Fibroblast of gingiva (primary cell): ENCODE data around the gene AXIN1.
"Not testable (repeated sequence)": the region's sequence is repeated elsewhere in the genome, so short reads cannot be mapped to it uniquely, and the experiment has no call there.

ENCODE experiments used
- DNase-seq: peaks from one replicate; pipeline ENCODE4 v3.0.0-alpha.2; 2011; ENCODE audit warnings: low read depth

AXIN1 gene, protein sequence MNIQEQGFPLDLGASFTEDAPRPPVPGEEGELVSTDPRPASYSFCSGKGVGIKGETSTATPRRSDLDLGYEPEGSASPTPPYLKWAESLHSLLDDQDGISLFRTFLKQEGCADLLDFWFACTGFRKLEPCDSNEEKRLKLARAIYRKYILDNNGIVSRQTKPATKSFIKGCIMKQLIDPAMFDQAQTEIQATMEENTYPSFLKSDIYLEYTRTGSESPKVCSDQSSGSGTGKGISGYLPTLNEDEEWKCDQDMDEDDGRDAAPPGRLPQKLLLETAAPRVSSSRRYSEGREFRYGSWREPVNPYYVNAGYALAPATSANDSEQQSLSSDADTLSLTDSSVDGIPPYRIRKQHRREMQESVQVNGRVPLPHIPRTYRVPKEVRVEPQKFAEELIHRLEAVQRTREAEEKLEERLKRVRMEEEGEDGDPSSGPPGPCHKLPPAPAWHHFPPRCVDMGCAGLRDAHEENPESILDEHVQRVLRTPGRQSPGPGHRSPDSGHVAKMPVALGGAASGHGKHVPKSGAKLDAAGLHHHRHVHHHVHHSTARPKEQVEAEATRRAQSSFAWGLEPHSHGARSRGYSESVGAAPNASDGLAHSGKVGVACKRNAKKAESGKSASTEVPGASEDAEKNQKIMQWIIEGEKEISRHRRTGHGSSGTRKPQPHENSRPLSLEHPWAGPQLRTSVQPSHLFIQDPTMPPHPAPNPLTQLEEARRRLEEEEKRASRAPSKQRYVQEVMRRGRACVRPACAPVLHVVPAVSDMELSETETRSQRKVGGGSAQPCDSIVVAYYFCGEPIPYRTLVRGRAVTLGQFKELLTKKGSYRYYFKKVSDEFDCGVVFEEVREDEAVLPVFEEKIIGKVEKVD

DNA sequence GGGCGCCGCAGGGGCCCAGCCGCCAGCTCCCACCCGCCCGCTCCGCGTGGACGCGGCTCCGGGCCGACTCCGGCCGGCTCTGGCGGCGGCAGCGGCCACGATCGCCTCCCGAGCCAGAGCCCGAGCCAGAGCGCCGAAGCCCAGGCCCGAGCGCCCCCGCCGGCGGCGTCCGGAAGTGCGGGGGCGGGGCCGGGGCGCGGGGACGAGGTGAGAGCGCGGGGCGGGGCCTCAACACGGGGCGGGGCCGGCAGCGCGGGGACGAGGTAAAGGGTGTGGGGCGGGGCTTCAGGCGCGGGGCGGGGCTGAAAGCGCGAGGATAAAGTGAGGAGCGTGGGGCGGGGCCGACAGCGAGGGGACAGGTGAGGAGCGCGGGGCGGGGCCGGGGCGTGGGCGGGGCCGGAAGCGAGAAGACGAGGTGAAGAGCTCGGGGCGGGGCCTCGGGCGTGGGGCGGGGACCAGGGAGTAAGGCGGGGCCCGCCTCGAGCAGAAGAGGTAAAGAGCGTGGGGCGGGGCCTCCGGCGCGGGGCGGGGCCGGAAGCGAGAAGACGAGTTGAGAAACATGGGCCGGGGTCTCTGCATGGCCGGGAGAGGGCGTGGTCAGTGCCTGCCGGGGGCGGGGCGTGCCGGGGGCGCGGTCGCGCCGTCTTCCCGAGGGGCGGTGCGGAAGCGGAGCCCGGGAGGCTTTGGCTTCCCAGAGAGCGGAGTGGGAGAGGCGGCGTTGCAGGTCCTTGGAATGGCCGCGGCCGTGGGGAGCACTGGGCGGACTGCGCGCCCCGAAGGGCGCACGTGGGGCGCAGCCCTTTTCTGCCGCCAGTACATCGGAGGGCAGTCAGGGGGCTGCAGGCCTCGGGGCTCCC lies at the start of gene AXIN1:
Gene AXIN1, minus strand, starts transcription at position 177 of the 857 bp plus-strand sequence. CDS start 5,698 bp downstream, outside the sequence.
- peak; percentile 87 for DNase-seq

DNA sequence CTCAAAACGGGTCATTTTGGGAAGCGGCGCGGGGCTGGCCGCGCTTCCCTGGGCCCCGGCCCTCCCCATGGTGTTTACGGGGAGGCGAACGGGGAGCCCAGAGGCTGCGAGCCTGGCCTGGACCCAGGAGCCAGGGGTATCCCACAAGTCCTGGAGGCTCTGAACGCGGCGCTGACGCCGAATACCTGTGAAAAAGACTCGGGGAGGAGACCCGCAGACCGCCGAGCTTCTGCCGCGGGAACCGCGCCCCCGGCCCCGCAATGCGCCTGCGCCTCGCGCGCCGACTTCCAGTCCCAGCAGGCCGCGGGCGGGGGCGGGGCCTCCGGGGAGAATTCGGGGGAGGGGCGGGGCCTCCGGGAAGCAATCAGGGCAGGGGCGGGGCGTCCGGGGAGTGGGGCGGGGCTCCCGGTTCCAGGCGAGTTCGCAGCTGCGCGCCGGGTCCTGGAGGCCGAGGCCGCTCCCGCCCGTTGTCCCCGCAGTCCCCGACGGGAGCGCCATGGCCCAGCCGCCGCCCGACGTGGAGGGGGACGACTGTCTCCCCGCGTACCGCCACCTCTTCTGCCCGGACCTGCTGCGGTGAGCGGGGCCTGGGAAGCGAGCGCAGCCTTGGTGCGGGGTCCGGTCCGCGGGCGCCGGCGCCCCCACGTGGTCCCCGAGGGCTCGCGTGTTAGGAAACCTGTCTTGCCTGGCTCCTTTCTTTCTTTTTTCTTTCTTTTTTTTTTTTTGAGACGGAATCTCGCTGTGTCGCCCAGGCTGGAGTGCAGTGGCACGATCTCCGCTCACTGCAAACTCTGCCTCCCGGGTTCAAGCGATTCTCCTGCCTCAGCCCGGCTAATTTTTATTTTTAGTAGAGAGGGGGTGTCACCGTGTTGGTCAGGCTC lies 49.2 kb upstream of the AXIN1 start, which contains the start of gene DECR2:
Gene DECR2, plus strand, starts transcription at position 418 of the 881 bp plus-strand sequence. Its CDS starts 79 bp downstream, at position 497.
- peak; percentile 84 for DNase-seq

DNA sequence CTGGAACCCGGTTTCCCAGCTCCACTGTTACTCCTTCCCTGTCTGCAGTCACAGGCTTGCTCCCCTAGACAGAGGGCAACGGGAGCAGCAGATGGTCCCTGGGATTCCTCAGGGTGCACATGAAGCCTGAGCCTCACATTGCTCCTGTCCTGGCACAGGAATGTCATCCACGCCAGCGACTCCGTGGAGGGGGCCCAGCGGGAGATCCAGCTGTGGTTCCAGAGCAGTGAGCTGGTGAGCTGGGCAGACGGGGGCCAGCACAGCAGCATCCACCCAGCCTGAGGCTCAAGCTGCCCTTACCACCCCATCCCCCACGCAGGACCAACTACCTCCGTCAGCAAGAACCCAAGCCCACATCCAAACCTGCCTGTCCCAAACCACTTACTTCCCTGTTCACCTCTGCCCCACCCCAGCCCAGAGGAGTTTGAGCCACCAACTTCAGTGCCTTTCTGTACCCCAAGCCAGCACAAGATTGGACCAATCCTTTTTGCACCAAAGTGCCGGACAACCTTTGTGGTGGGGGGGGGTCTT lies 47.6 kb upstream of the AXIN1 start:
- DNase-seq, result no peak

DNA sequence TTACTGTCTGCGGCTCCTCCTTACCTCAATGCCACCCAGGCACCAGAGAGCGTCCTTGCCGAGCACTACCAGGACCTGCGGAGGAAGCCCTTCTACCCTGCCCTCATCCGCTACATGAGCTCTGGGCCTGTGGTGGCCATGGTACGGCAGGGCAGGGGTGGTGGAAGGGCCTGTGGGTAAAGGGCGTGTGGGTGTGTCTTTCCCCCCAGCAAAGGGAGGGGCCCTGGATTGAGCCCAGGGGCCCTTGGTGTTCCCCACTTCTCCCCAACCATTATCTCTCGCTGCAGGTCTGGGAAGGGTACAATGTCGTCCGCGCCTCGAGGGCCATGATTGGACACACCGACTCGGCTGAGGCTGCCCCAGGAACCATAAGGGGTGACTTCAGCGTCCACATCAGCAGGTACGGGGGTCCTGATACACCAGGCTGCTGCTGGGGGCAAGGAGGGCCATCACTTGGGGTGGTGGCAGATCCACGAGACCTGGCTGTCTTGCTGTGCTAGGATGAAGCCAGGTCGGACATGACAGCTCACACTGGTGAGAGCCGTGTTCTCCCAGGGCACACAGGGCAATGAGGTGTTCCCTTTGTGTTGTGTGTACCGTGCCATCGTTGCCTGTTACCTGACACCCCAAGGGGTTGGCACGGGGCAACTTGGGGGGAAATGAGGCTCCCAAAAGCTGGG lies 47.0 kb upstream of the AXIN1 start:
- no peak for DNase-seq

DNA sequence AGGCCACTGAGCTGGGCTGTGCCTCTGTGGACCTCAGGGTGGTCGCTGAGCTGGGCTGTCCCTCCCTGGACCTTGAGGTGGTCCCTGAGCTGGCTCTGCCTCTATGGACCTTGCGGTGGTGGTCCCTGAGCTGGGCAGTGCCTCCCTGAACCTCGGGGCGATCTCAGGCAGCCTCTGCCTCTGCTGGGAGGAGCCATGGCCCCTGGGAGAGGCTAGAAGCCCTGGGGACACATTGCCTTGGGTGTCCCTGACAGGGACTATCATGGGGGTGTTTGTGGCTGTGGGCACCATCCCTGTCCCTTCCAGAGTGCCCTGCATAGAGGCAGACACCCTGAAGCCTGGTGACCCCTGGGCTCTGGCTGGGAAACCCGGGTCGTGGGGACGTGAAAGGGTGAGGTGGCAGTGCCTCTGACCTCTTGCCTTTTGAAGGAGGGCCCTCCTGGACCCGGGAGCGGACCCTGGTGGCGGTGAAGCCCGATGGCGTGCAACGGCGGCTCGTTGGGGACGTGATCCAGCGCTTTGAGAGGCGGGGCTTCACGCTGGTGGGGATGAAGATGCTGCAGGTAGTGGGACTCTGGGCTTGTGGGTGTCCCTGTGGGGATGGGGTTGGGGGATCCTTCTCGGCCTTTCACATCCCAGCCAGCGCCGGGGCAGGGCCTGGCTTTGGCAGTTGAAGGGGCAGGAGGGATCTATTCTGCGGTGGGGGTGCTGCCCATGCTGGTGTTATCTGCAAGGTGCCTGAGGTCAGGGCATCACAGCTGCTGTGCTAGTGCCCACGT lies 46.2 kb upstream of the AXIN1 start:
- DNase-seq, result no peak

DNA sequence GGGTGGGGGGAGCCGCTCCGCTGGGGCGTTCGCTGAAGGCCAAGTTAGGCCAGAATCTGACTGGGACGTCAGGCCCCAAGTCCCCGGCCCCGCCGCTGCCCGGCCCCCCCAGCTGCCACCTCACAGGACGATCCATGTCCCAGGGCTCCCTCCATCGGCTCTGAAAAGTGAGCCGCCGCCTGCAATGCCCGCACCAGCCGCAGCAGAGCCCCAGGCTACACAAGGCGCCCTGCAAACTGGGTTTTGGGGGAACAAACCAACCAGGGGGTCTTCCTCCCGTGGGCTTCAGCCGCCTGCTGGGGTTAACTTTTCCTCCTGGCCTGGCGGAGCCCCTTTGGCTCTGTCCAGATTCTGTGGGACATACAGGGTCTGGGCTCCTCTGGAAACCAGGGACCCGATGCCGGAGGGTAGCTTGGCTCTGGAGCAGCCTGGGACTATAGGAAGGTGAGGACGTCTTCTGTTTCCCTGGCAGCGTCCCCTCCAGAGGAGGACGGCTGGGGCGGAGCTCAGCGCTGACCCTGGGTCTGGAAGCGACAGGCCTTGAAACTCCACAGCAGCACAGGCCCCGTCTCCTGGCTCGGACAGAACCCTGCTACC lies 45.3 kb upstream of the AXIN1 start:
- DNase-seq, result peak; percentile 79

DNA sequence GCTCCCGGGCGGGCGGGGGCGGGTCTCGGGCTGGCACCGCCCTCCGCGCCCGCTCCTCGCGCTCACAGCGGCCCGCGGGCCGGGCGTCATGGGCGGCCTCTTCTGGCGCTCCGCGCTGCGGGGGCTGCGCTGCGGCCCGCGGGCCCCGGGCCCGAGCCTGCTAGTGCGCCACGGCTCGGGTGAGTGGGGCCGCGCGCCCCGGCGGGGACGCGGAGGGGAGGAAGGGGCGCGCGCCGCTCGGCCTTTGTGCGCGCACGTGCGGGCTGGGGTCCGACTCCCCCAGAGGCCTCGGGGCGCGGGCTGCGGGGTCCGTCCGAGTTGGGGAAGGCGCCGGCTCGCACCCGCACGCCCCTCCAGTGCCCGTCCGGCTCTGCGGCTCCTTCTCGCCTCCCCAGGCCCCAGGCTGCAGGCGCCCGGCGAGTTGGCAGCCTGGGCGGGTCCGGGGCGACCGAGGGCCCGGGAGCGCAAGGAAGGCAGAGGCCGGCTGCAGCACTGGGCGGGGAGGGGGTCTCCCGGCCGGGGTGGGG lies 44.7 kb upstream of the AXIN1 start, which contains the start of gene NME4:
Gene NME4, plus strand, starts transcription at position 65 of the 527 bp plus-strand sequence. Its CDS starts 24 bp downstream, at position 89.
- DNase-seq, result no peak

DNA sequence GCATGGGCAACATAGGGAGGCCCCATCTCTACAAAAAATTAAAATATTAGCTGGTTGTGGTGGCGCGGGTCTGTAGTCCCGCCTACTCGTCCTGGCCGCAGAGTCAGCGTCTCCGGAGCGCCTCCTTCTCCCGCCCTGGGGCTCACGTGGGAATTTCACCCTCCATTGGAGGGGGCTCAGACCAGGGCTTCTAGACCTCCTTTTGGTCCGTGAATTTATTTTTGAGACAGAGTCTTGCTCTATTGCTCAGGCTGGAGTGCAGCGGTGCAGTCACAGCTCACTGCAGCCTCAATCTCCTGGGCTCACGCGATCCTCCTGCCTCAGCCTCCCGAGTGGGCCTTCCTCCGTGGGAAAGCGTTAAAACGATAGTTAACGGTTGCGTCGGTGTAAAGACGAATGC lies 44.1 kb upstream of the AXIN1 start:
- no peak for DNase-seq

DNA sequence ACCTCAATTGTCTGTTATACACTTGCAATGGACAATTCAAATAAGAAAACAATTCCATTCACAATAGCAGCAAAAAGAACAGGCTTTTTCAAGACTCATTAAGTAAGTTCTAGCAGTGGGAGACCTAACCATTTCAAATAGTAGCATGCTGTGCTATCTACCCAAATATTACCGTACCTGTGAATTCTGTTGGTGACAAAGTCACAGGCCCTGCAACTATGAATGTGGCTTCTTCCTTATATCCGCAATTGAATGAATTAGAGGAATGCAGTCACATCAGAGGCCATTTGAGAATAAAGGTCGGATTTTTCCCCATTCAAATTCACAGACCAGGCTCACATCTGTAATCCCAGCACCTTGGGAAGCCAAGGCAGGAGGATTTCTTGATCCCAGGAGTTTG lies 43.7 kb upstream of the AXIN1 start:
- no peak for DNase-seq

DNA sequence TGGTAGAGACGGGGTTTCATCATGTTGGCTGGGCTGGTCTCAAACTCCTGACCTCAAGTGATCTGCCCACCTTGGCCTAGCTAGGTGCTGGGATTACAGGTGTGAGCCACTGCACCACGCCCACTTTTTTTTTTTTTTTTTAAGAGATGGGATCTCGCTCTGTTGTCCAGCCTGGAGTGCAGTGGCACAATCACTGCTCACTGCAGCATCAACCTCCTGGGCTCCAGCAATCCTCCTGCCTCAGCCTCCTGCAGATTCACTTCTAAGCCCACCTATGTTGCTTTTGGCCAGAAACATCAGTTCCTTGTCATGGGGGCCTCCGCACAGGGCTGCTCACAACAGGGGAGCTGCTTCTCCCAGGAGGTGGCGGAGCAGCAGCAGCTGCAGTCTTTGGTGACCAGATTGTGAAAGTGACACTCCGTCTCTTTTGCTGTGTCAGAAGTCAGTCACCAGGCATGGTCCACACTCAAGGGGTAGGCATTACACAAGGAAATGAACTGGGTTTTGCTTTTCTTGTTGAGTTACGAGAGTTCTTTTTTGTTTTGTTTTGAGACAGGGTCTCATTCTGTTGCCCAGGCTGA lies 40.0 kb upstream of the AXIN1 start:
- no peak for DNase-seq

DNA sequence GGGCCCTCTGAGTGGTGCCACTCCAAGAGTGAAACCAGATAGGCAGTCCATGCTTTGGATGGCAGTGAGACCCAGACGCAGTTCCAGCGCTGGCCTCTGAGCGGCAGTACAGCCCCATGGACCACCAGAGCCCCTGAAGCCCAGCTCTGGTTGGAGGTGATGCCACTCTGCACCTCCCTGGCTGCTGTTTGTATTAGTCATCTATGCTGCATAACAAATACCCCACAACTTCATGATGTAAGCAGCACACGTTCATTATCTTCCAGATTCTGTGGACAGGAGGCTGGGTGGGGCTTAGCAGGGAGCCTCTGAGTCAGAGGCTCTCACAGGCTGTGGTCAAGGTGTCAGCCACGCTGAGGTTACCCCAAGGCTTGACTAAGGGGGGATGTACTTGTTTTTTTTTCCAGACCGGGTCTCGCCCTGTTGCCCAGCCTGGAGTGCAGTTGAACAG lies 39.4 kb upstream of the AXIN1 start:
- DNase-seq, result peak; percentile 50

DNA sequence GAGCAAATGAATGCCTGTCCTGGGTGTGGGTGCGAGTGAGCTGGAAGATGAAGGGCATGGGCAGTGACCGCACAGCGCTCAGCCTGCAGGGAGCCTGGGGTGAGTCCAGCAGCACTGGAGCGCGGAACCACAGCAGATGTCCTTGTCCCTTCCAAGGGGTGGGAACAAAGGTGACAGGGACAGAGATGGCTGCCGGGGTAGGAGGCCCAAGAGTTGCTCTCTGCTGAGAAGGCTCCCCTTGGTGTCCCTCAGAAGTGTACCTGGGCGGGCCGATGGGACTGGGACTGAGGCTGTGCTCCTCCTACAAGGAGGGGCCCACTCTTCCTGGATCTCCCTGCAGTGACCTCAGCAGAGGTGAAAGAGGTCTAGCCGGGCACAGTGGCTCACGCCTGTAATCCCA lies 36.8 kb upstream of the AXIN1 start:
- DNase-seq, result no peak

DNA sequence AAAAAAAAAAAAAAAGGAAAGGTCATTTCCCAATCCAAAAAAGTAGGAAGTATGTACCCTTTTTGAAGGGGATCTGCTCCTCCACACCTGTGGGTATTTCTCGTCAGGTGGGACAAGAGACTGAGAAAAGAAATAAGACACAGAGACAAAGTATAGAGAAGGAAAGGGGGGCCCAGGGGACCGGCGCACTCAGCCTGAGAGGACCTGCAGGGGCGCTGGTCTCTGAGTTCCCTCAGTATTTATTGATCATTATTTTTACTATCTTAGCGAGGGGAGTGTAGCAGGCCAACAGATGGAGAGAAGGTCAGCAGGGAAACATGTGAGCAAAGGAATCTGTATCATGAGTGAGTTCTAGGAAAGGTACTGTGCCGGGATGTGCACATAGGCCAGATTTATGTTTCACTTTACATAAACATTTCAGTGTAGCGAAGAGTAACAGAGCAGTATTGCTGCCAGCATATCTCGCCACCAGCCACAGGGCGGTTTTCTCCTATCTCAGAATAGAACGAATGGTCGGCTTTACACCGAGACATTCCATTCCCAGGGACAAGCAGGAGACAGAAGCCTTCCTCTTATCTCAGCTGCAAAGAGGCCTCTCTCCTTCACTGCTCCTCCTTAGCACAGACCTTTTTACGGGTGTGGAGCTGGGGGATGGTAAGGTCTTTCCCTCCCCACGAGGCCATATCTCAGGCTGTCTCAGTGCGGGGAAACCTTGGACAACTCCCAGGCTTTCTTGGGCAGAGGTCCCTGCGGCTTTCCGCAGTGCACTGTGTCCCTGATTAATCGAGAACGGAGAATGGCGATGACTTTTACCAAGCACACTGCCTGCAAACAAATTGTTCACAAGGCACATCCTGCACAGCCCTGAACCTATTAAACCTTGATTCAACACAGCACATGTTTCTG lies 35.5 kb upstream of the AXIN1 start:
- not testable (repeated sequence) for DNase-seq

DNA sequence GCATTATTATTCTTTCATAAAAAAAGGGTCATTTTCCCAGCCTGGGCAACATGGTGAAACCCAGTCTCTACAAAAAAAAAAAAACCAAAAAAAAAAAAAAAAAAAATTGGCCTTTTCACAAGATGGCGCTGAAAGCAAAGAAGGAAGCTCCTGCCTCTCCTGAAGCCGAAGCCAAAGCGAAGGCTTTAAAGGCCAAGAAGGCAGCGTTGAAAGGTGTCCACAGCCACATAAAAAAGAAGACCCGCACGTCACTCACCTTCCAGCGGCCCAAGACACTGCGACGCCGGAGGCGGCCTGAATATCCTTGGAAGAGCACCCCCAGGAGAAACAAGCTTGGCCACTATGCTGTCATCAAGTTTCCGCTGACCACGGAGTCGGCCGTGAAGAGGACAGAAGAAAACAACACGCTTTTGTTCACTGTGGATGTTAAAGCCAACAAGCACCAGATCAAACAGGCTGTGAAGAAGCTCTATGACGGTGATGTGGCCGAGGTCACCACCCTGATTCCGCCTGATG lies 34.2 kb upstream of the AXIN1 start:
- no peak for DNase-seq

DNA sequence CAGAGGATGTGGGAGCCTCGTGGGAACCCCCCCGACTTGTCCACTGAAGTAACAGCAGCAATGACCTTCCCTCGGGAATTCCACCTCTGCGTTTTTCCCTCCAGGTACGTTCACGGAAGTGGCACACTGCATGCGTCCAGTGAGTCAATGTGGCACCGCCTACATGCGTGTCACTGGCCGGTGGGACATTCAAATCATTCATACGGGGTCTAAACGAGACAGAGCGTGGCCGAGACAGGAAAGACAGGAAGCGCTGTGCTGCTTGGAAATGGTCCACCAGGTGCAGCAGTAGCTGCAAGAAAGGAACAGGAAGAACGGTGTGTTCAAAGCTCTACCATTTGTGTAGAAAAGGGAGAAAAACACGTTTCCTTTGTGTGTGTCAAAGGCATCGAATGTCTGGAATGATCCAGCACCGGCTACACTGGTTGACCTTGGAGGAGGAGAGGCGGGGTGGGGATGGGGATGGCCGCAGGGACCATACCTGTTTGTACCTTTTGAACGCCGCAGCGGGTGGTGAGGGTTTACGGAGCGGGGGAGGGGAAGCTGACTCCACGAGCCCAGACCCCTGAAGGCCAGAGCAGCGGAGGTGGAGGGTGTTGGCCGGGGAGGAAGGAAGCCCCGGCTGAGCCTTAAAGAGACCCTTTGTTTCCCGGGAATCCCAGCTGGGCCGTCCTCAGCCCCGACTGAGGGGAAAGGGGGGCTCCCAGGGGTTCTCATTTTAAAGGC lies 31.0 kb upstream of the AXIN1 start:
- DNase-seq, result no peak
